ENCODE measurements around the gene TMTC2. TPM values are rescaled to one million over a fixed set of nuclear protein-coding genes. Genes with fewer than 3 reads are reported as not detected.

TMTC2 gene
- total RNA-seq, 1 donor from 2014 or later: 12.3 TPM

DNA sequence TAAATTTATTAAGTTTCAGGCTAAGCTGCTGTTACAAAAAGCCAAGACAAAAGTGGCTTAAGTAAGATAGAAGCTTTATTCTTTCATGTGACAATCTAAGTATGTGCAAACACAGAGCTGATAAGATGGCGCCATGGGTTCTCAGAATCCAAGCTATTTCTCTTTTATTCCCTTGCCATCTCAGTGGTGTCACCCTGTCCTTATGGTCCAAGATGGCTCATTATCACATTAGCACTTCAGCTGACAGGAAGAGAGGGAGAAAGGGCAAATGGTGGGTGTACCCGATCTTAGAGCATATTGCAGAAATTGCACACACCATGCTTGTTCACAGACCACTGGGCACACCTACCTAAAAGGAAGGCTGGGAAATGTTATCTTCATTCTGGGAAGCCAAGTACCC, 211.7 kb downstream of the TMTC2 start:
- Mint-ChIP-seq H3K27ac (ENCODE audit: unreplicated experiment) (no peak overlapping the region), H3K27me3 (ENCODE audit: low read depth) (no peaks in the 10 kb centered on the region)

GRCh38 chr12:82904219-82904790, 217.6 kb downstream of the TMTC2 start:
- H3K4me3 Mint-ChIP-seq: no peak overlapping the region
- H3K9me3 Mint-ChIP-seq: no peaks in the 10 kb centered on the region
- H3K27me3 Mint-ChIP-seq (ENCODE audit: low read depth): no peaks in the 10 kb centered on the region
- H3K36me3 Mint-ChIP-seq (ENCODE audit: low read depth): peaks cover under 1% of the 10 kb centered on the region
- TF ChIP-seq, protein P1, sequence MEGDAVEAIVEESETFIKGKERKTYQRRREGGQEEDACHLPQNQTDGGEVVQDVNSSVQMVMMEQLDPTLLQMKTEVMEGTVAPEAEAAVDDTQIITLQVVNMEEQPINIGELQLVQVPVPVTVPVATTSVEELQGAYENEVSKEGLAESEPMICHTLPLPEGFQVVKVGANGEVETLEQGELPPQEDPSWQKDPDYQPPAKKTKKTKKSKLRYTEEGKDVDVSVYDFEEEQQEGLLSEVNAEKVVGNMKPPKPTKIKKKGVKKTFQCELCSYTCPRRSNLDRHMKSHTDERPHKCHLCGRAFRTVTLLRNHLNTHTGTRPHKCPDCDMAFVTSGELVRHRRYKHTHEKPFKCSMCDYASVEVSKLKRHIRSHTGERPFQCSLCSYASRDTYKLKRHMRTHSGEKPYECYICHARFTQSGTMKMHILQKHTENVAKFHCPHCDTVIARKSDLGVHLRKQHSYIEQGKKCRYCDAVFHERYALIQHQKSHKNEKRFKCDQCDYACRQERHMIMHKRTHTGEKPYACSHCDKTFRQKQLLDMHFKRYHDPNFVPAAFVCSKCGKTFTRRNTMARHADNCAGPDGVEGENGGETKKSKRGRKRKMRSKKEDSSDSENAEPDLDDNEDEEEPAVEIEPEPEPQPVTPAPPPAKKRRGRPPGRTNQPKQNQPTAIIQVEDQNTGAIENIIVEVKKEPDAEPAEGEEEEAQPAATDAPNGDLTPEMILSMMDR (conservative IDR thresholded peaks at IDR 0.05): no peak
- no peak overlapping the region for H3K27ac Mint-ChIP-seq (ENCODE audit: unreplicated experiment)
- H3K4me1 Mint-ChIP-seq: peaks cover 4% of the 10 kb centered on the region
- no peak for DNase-seq (ENCODE audit: low read depth, low spot score)

More for the DNA sequence above, 211.7 kb downstream of the TMTC2 start:
- Mint-ChIP-seq H3K4me1 (peaks cover 4% of the 10 kb centered on the region), H3K9me3 (peaks cover 2% of the 10 kb centered on the region), H3K4me3 (no peak overlapping the region), H3K36me3 (ENCODE audit: low read depth) (peaks cover 8% of the 10 kb centered on the region)
- no peak for DNase-seq (ENCODE audit: low read depth, low spot score)
- TF ChIP-seq, protein P1 (conservative IDR thresholded peaks at IDR 0.05): no peak

DNA sequence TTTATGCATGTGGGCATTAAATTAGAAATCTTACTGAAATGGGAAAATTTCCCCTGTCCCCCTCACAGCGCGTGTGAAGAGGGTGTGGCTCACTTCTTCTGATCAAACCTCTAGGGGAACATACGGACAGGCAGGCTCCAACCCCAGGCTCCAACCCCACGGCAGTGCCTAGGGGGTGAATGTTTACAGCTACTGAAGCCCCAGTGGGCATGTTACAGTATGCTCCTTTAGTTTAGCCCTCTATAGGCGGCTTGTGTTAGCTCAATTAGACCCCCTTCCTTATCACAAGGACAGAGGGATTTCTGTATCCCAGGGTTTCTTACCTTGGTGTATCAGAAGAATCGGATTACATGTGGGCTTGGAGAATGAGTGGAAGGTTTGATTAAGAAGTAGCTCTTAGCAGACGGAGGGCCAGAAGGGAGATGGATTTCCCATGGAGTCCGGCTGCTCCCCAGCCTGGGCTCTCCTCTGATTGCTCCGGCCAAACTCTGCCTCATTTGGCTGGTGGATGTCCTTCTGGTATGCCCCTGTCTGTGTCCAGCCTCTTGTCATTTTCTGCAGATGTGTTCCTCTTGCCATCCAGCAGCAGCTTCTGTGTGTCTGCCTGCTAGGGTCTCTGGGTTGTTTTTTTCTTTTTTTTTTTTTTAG, 223.7 kb downstream of the TMTC2 start:
- Mint-ChIP-seq H3K9me3 (no peaks in the 10 kb centered on the region), H3K4me3 (no peak overlapping the region)

DNA sequence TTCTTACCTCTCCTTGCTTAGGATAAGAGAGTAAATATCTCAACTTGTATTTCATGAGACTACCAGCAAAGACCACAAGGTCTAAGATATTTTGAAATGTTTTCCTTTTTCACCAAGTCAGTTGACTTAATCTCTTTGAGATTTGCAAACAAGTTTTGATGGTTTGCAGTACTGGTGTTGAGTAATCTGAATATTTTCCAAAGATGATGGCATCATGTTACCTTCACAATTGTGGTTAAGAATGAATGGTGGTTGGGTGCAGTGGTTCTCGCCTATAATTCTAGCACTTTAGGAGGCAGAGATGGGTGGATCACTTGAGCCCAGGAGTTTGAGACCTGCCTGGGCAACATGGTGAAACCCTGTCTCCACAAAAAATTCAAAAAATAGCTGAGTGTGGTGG, 225.7 kb downstream of the TMTC2 start:
- Mint-ChIP-seq H3K4me1 (no peaks in the 10 kb centered on the region), H3K4me3 (no peak overlapping the region), H3K9me3 (no peaks in the 10 kb centered on the region), H3K27ac (ENCODE audit: unreplicated experiment) (no peak overlapping the region), H3K27me3 (ENCODE audit: low read depth) (no peaks in the 10 kb centered on the region), H3K36me3 (ENCODE audit: low read depth) (no peaks in the 10 kb centered on the region)
- TF ChIP-seq, protein P1 (conservative IDR thresholded peaks at IDR 0.05): no peak
- no peak for DNase-seq (ENCODE audit: low read depth, low spot score)

More for the DNA sequence above, 223.7 kb downstream of the TMTC2 start:
- TF ChIP-seq, protein P1 (conservative IDR thresholded peaks at IDR 0.05): no peak
- H3K27me3 Mint-ChIP-seq (ENCODE audit: low read depth): no peaks in the 10 kb centered on the region
- no peak overlapping the region for H3K27ac Mint-ChIP-seq (ENCODE audit: unreplicated experiment)
- no peaks in the 10 kb centered on the region for H3K36me3 Mint-ChIP-seq (ENCODE audit: low read depth)
- H3K4me1 Mint-ChIP-seq: no peaks in the 10 kb centered on the region
- no peak for DNase-seq (ENCODE audit: low read depth, low spot score)

- no peak overlapping the region for H3K4me3 Mint-ChIP-seq
- TF ChIP-seq, protein P1 (conservative IDR thresholded peaks at IDR 0.05): no peak
- H3K36me3 Mint-ChIP-seq (ENCODE audit: low read depth): no peaks in the 10 kb centered on the region
- H3K27me3 Mint-ChIP-seq (ENCODE audit: low read depth): no peaks in the 10 kb centered on the region
- H3K4me1 Mint-ChIP-seq: peaks cover 5% of the 10 kb centered on the region
- H3K9me3 Mint-ChIP-seq: no peaks in the 10 kb centered on the region
- no peak for DNase-seq (ENCODE audit: low read depth, low spot score)
- no peak overlapping the region for H3K27ac Mint-ChIP-seq (ENCODE audit: unreplicated experiment)
These were observed 232.8 kb downstream of the TMTC2 start for GRCh38 chr12:82919388-82920054.

All from neural crest cell (in vitro differentiated cells).